GM19452 (cell line): ENCODE results near the gene PCDH20.
"Not testable (repeated sequence)": the region's sequence is repeated elsewhere in the genome, so short reads cannot be mapped to it uniquely, and the experiment has no call there.

Experiments used
- ATAC-seq: cut with Tn5 transposase; IDR thresholded peaks from one replicate; pipeline ENCODE4 v1.9.1; 2021; ENCODE audit not compliant: unreplicated experiment

Gene PCDH20

GRCh38 chr13:61415749-61416148, at the start of gene PCDH20:
TSS of gene PCDH20 (minus strand) at chr13:61415849. CDS start at chr13:61415158, 691 bp downstream.
- no peak for ATAC-seq

- ATAC-seq = no peak
Observed at GRCh38 chr13:61463024-61463423, 47.4 kb upstream of the PCDH20 start.

- ATAC-seq = no peak
Observed at GRCh38 chr13:61453121-61453520, 37.5 kb upstream of the PCDH20 start.

GRCh38 chr13:61432029-61432428, 16.4 kb upstream of the PCDH20 start:
- ATAC-seq = no peak

GRCh38 chr13:61423915-61424314, 8.3 kb upstream of the PCDH20 start:
- no peak for ATAC-seq

GRCh38 chr13:61417086-61417570, 1.5 kb upstream of the PCDH20 start:
- no peak for ATAC-seq

GRCh38 chr13:61415058-61415721, 459 bp downstream of the PCDH20 start:
- ATAC-seq = no peak

GRCh38 chr13:61414686-61415057, 977 bp downstream of the PCDH20 start:
- ATAC-seq = no peak

- ATAC-seq = no peak
Observed at GRCh38 chr13:61413572-61414535, 1.8 kb downstream of the PCDH20 start.

- no peak for ATAC-seq
Observed at GRCh38 chr13:61410669-61411297, 4.9 kb downstream of the PCDH20 start.

- ATAC-seq = no peak
Observed at GRCh38 chr13:61410266-61410665, 5.4 kb downstream of the PCDH20 start.

GRCh38 chr13:61408571-61408970, 7.1 kb downstream of the PCDH20 start:
- ATAC-seq = no peak

- no peak for ATAC-seq
Observed at GRCh38 chr13:61406275-61406674, 9.4 kb downstream of the PCDH20 start.

- ATAC-seq = no peak
Observed at GRCh38 chr13:61396121-61396520, 19.5 kb downstream of the PCDH20 start.

- no peak for ATAC-seq
Observed at GRCh38 chr13:61391426-61391825, 24.2 kb downstream of the PCDH20 start.

- no peak for ATAC-seq
Observed at GRCh38 chr13:61387694-61388093, 28.0 kb downstream of the PCDH20 start.

- ATAC-seq = no peak
Observed at GRCh38 chr13:61383111-61383510, 32.5 kb downstream of the PCDH20 start.

- no peak for ATAC-seq
Observed at GRCh38 chr13:61370520-61370919, 45.1 kb downstream of the PCDH20 start.

- ATAC-seq = not testable (repeated sequence)
Observed at GRCh38 chr13:61364690-61365089, 51.0 kb downstream of the PCDH20 start.

GRCh38 chr13:61362522-61362921, 53.1 kb downstream of the PCDH20 start:
- no peak for ATAC-seq
